Uterus (tissue), 4 donors: ENCODE measurements around the gene UBE2U. TPM values are rescaled to one million over a fixed set of nuclear protein-coding genes. Genes with fewer than 3 reads are reported as not detected.

Experiments
- DNase-seq, 2 donors: peaks; one replicate each; pipeline ENCODE4 v3.0.0-alpha.2; 2019 to 2020
- H3K27ac ChIP-seq, 2 donors: fragments of 200-600 bp; sonication (generic); 1 replicate in 1 of 2; 2 replicates in 1 of 2; pipeline ENCODE4 v1.5.1; 2016 to 2018
- H3K27me3 ChIP-seq, 2 donors: fragments of 200-600 bp; sonication (generic); one replicate each; pipeline ENCODE4 v1.5.1; 2018 to 2019; ENCODE audit warnings: control low read depth in 1 of 2
- H3K36me3 ChIP-seq, 2 donors: fragments of 200-600 bp; sonication (generic); one replicate each; pipeline ENCODE4 v1.5.1; 2019; ENCODE audit warnings: control low read depth in 1 of 2
- H3K4me1 ChIP-seq, 2 donors: fragments of 200-600 bp; sonication (generic); one replicate each; pipeline ENCODE4 v1.5.1; 2018 to 2019; ENCODE audit warnings: control low read depth in 1 of 2
- H3K4me3 ChIP-seq, 2 donors: fragments of 200-600 bp; sonication (generic); 1 replicate in 1 of 2; 2 replicates in 1 of 2; pipeline ENCODE4 v1.5.1; 2018 to 2019; ENCODE audit warnings: mild to moderate bottlenecking in 1 of 2
- H3K9me3 ChIP-seq, 2 donors: fragments of 200-600 bp; sonication (generic); one replicate each; pipeline ENCODE4 v1.5.1; 2019; ENCODE audit warnings: control low read depth in 1 of 2
- CTCF ChIP-seq, 4 experiments: fragments of 200-600 bp in 2 of 4; fragments of 450-650 bp in 2 of 4; sonication (generic) in 2 of 4; IDR thresholded peaks; one replicate each; pipeline ENCODE4 v1.5.1; 2016 to 2019; ENCODE audit warnings: antibody characterized with exemption in 4 of 4, mild to moderate bottlenecking in 2 of 4, moderate library complexity in 1 of 4
- POLR2A ChIP-seq, 2 donors: fragments of 450-650 bp; IDR thresholded peaks; one replicate each; pipeline ENCODE4 v1.6.1; 2016; ENCODE audit warnings: antibody characterized with exemption in 2 of 2, mild to moderate bottlenecking in 1 of 2, moderate library complexity in 1 of 2
- intact Hi-C: fragments of 100-400 bp; cut with DNase I; formaldehyde crosslinking; loops from one replicate; pipeline ENCODE4 v1.15.1; 2023; ENCODE audit warnings: low total_unique reads
- total RNA-seq, 4 donors: library from RNA; depleted of rRNA in 3 of 4; stranded (reverse); fragments of >200 nt in 3 of 4; gene quantifications; one replicate each; pipeline versions ENCODE4 v1.1.0 to v1.2.4, GENCODE V29; 2014 to 2023
- donor health status: DM: yes; HTN: yes; CAD: no.

Gene UBE2U
- total RNA-seq, 4 donors from 2014 or later = not detected

DNA sequence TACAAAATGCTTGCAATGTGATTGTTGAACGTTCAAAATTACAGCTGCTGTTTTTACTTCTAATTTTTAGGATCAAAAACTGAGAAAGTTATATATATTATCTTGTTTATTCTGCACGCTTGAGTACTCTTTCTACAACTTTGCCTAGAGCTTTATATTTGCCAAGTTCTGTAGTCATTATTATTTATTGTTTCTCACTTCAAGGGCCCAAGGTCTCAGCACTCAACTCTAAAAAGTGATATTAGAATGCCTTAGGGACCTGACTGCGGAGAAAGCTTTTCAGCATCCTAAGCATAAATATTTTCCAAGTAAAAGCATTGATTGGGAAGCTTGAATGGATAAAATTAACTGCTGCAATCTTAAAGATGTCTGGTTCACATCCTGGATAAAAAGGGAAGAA lies 83.6 kb downstream of the UBE2U start:
- TF ChIP-seq POLR2A (IDR thresholded peaks at IDR 0.05) (no peak), CTCF (IDR thresholded peaks at IDR 0.05) (no peak)
- H3K9me3 ChIP-seq = no peaks in the 10 kb centered on the region
- intact Hi-C loops = no loop called here
- H3K27me3 ChIP-seq = no peaks in the 10 kb centered on the region
- H3K4me3 ChIP-seq = no peak overlapping the region
- no peaks in the 10 kb centered on the region for H3K4me1 ChIP-seq
- H3K27ac ChIP-seq = no peak overlapping the region
- no peaks in the 10 kb centered on the region for H3K36me3 ChIP-seq
- no peak for DNase-seq

- Histone ChIP-seq H3K9me3 (no peaks in the 10 kb centered on the region), H3K27ac (no peak overlapping the region), H3K27me3 (no peaks in the 10 kb centered on the region), H3K4me1 (no peaks in the 10 kb centered on the region), H3K36me3 (no peaks in the 10 kb centered on the region), H3K4me3 (no peak overlapping the region)
- intact Hi-C loops = loop anchor here (2.0 kb wide), 1 partner anchor 20 kb away; no protein-coding TSS in a partner anchor
- no peak for DNase-seq
- TF ChIP-seq POLR2A (IDR thresholded peaks at IDR 0.05) (no peak), CTCF (IDR thresholded peaks at IDR 0.05) (no peak)
Measured at GRCh38 chr1:64290420-64290819, 87.0 kb downstream of the UBE2U start.

DNA sequence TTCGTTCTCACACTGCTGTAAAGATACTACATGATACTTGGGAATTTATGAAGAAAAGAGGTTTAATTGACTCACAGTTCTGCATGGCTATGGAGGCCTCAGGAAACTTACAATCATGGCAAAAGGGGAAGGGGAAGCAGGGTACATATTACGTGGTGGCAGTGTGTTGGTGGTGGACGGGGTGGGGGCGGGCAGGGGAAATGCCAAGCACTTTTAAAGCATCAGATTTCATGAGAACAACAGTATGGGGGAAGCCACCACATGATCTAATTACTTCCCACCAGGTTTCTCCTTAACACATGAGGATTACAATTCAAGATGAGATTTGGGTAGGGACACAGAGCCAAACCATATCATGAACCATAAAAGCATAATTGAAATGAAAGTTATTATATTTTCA lies 88.5 kb downstream of the UBE2U start:
- intact Hi-C loops = loop anchor here (2.0 kb wide), 1 partner anchor 19 kb away; no protein-coding TSS in a partner anchor
- Histone ChIP-seq H3K4me3 (no peak overlapping the region), H3K36me3 (no peaks in the 10 kb centered on the region), H3K9me3 (no peaks in the 10 kb centered on the region), H3K4me1 (no peaks in the 10 kb centered on the region), H3K27ac (no peak overlapping the region), H3K27me3 (no peaks in the 10 kb centered on the region)
- no peak for DNase-seq
- TF ChIP-seq POLR2A (IDR thresholded peaks at IDR 0.05) (no peak), CTCF (IDR thresholded peaks at IDR 0.05) (no peak)

DNA sequence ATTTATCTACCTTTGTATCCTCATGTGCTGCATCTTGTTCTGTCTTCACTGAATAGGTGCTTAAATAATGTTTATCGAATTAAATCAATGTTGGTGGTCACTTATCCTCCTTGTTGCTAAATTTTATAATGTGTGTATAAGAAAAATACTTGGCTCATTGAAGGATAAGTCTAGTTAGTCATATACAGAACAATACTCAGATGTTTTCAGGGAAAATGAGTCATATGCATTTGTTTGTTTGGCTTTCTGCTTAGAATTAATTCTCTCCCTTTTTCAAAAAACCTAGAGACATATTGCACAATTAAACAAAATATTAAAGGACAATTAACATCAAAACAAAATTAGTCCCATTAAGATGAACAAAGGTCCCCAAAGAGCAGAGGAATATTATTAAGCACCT lies 89.0 kb downstream of the UBE2U start:
- no peak for TF ChIP-seq CTCF (IDR thresholded peaks at IDR 0.05)
- no peak for TF ChIP-seq POLR2A (IDR thresholded peaks at IDR 0.05)
- Histone ChIP-seq H3K4me1 (no peaks in the 10 kb centered on the region), H3K27me3 (no peaks in the 10 kb centered on the region), H3K4me3 (no peak overlapping the region), H3K9me3 (no peaks in the 10 kb centered on the region), H3K27ac (no peak overlapping the region), H3K36me3 (no peaks in the 10 kb centered on the region)
- no peak for DNase-seq
- intact Hi-C loops = no loop called here

DNA sequence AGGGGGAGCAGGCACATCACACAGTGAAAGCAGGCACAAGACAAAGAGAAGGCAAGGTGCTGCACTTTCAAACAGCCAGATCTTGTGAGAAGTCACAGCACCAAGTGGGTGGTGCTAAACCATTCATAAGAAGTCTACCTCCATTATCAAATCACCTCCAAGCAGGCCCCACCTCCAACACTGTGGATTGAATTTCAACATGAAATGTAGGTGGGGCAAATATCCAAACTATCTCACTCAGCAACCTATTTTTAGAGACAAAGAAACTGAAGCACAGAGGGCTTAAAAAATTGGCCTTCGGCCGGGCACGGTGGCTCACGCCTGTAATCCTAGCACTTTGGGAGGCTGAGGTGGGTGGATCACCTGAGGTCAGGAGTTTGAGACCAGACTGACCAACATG lies 90.4 kb downstream of the UBE2U start:
- no peak for DNase-seq
- Histone ChIP-seq H3K36me3 (no peaks in the 10 kb centered on the region), H3K9me3 (no peaks in the 10 kb centered on the region), H3K4me3 (no peak overlapping the region), H3K4me1 (no peaks in the 10 kb centered on the region), H3K27me3 (no peaks in the 10 kb centered on the region), H3K27ac (no peak overlapping the region)
- no peak for TF ChIP-seq POLR2A (IDR thresholded peaks at IDR 0.05)
- TF ChIP-seq CTCF (IDR thresholded peaks at IDR 0.05) = no peak
- intact Hi-C loops = no loop called here
